ENCODE data around the gene ITGB3.

DNA sequence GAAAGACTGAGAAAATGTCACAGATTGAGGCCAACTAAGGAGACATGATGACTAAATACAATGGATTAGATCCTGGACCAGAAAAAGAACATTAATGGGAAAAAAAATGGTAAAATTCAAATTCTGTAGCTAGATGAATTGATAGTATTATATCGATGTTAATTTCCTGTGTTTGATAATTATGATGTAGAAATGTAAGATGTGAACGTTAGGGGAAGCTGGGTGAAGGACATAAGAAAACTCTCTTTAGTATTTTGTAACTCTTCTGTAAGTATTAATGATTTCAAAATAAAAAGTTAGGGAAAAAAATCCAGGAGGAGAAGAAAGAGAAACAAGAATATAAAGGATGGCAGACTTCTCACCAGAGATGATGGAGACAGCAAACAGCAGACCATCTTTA lies 2.8 kb upstream of the ITGB3 start:
- TF ChIP-seq, protein P1, sequence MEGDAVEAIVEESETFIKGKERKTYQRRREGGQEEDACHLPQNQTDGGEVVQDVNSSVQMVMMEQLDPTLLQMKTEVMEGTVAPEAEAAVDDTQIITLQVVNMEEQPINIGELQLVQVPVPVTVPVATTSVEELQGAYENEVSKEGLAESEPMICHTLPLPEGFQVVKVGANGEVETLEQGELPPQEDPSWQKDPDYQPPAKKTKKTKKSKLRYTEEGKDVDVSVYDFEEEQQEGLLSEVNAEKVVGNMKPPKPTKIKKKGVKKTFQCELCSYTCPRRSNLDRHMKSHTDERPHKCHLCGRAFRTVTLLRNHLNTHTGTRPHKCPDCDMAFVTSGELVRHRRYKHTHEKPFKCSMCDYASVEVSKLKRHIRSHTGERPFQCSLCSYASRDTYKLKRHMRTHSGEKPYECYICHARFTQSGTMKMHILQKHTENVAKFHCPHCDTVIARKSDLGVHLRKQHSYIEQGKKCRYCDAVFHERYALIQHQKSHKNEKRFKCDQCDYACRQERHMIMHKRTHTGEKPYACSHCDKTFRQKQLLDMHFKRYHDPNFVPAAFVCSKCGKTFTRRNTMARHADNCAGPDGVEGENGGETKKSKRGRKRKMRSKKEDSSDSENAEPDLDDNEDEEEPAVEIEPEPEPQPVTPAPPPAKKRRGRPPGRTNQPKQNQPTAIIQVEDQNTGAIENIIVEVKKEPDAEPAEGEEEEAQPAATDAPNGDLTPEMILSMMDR (IDR thresholded peaks at IDR 0.05), result no peak
- no peak for TF ChIP-seq POLR2A (IDR thresholded peaks at IDR 0.05)

All from uterus (tissue), 2 donors.